ENCODE measurements around the gene TMEM94. TPM values are rescaled to one million over a fixed set of nuclear protein-coding genes. Genes with fewer than 3 reads are reported as not detected.

Gene TMEM94
- total RNA-seq, 1 experiment from 2014 or later: 61.4 TPM

GRCh38 chr17:75525806-75526554 is 69.5 kb downstream of the TMEM94 start:
- Mint-ChIP-seq H3K36me3 (ENCODE audit: insufficient read depth in 1 of 3, low read depth in 3 of 3) (peaks cover 2 to 34% (median 31%) of the 10 kb centered on the region in 3 experiments; a peak in 6 of 7 replicates), H3K27ac (peak overlapping the region in 1 of 3 experiments; percentile 70; a peak in 1 of 7 replicates), H3K4me1 (peaks cover 21 to 25% of the 10 kb centered on the region in 2 experiments), H3K9me3 (no peaks in the 10 kb centered on the region), H3K27me3 (ENCODE audit: low read depth) (peaks cover 2% of the 10 kb centered on the region; the same call in 1 of the 2 replicates), H3K4me3 (peak overlapping the region; percentile 79 to 87)
- no peaks in the 10 kb centered on the region for H3K9me3 ChIP-seq (ENCODE audit: control insufficient read depth, low read depth, low read length)
- no peak overlapping the region for H3T11ph ChIP-seq (ENCODE audit: low read length)
- no peak for TF ChIP-seq CTCF (conservative IDR thresholded peaks at IDR 0.05)
- H2BK12ac ChIP-seq (ENCODE audit: insufficient read length, low read depth, low read length): no peak overlapping the region
- no peak overlapping the region for H3K18ac ChIP-seq (ENCODE audit: insufficient read length, low read depth, low read length)
- no peak overlapping the region for H2BK120ac ChIP-seq (ENCODE audit: low read depth, low read length, poor library complexity, severe bottlenecking)
- no peaks in the 10 kb centered on the region for H3K79me1 ChIP-seq (ENCODE audit: insufficient read depth, low read depth, low read length, poor library complexity, severe bottlenecking)
- H4K20me1 ChIP-seq (ENCODE audit: control insufficient read depth, insufficient read depth, insufficient read length): no peaks in the 10 kb centered on the region
- H3K4me1 ChIP-seq (ENCODE audit: insufficient read depth, low read length): no peaks in the 10 kb centered on the region
- H2AK5ac ChIP-seq (ENCODE audit: insufficient read length, low read length): no peak overlapping the region
- H3K27me3 ChIP-seq (ENCODE audit: insufficient read depth, low read length): no peaks in the 10 kb centered on the region
- no peaks in the 10 kb centered on the region for H3K79me2 ChIP-seq (ENCODE audit: insufficient read depth, low read length)
- H2BK5ac ChIP-seq (ENCODE audit: insufficient read length, low read length): no peak overlapping the region
- peak overlapping the region; percentile 83 for H3K4me2 ChIP-seq (ENCODE audit: insufficient read depth, insufficient read length, low read length)
- no peak overlapping the region for H2AFZ ChIP-seq (ENCODE audit: low read length)
- no peak overlapping the region for H3K23ac ChIP-seq (ENCODE audit: insufficient read length, low read depth, low read length)
- no peak overlapping the region for H2BK15ac ChIP-seq (ENCODE audit: low read depth, low read length)
- peak; percentile 69 for DNase-seq
- H3K9ac ChIP-seq (ENCODE audit: extremely low read depth, insufficient read length, low read length): no peak overlapping the region
- no peak overlapping the region for H2BK20ac ChIP-seq (ENCODE audit: low read depth, low read length, poor library complexity, severe bottlenecking)
- no peak overlapping the region for H3K27ac ChIP-seq (ENCODE audit: insufficient read length, low read depth, low read length)
- no peak overlapping the region for H3K14ac ChIP-seq (ENCODE audit: insufficient read depth, low read length)
- H3K4ac ChIP-seq (ENCODE audit: low read depth, low read length): no peak overlapping the region
- H4K91ac ChIP-seq (ENCODE audit: insufficient read length, low read depth, low read length): no peak overlapping the region
- no CpG with 5 or more reads among the region's 60 CpGs for WGBS (ENCODE audit: extremely low coverage, insufficient read length, low lambda C conversion rate)
- H3K23me2 ChIP-seq (ENCODE audit: insufficient read length, low read depth, low read length, poor library complexity, severe bottlenecking): peaks cover 14% of the 10 kb centered on the region
- no peak overlapping the region for H4K5ac ChIP-seq (ENCODE audit: insufficient read length, low read depth, low read length)
- H4K8ac ChIP-seq (replicated peaks; ENCODE audit: insufficient read length, low read depth, low read length): no peak overlapping the region
- no peak overlapping the region for H3K56ac ChIP-seq (ENCODE audit: insufficient read length, low read depth, low read length)
